Measurements from ENCODE around the gene SCAMP4. TPM values are rescaled to one million over a fixed set of nuclear protein-coding genes. Genes with fewer than 3 reads are reported as not detected.

Gene SCAMP4
- total RNA-seq, 4 donors from 2014 or later, result 49.8 to 144 (median 83.9) TPM

DNA sequence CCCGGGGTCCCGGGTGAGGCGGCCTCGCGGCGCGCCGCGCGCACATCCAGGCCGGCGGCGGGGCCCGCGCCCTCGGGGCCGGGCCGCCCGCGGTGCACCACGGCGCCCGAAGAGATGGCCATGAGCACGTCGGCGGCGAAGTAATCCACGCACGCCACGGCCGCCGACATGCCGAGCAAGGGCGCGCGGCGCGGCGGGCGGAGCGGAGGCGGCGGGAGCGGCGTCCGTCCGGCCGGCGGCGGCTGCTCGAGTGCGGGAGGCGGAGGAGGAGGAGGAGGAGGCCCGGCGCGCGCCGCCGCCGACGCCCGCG is 41.9 kb upstream of the SCAMP4 start, which contains the start of gene KLF16:
Gene KLF16 (minus strand): TSS at position 252 of the 310 bp plus-strand sequence. CDS start 82 bp downstream, at position 170.
- no peak for DNase-seq
- H3K4me3 ChIP-seq, result peak within 1 kb of the TSS; percentile 77 to 87 (median 86)
- H3K27ac ChIP-seq, result peak within 1 kb of the TSS; percentile 95 to 97 (median 96)
- peak in 2 of 4 donors; percentile 79 to 80 for TF ChIP-seq POLR2A (IDR thresholded peaks at IDR 0.05)
- TF ChIP-seq, protein P1, sequence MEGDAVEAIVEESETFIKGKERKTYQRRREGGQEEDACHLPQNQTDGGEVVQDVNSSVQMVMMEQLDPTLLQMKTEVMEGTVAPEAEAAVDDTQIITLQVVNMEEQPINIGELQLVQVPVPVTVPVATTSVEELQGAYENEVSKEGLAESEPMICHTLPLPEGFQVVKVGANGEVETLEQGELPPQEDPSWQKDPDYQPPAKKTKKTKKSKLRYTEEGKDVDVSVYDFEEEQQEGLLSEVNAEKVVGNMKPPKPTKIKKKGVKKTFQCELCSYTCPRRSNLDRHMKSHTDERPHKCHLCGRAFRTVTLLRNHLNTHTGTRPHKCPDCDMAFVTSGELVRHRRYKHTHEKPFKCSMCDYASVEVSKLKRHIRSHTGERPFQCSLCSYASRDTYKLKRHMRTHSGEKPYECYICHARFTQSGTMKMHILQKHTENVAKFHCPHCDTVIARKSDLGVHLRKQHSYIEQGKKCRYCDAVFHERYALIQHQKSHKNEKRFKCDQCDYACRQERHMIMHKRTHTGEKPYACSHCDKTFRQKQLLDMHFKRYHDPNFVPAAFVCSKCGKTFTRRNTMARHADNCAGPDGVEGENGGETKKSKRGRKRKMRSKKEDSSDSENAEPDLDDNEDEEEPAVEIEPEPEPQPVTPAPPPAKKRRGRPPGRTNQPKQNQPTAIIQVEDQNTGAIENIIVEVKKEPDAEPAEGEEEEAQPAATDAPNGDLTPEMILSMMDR (IDR thresholded peaks at IDR 0.05), result no peak
- H3K27me3 ChIP-seq, result no peaks in the 10 kb centered on the region
- peaks cover 42 to 58% (median 46%) of the 10 kb centered on the region in 3 donors for H3K4me1 ChIP-seq
- peaks cover 0 to 5% (median 0%) of the 10 kb centered on the region in 3 donors for H3K36me3 ChIP-seq
- intact Hi-C loops (cut with DNase I), result no loop called here
- H3K9me3 ChIP-seq, result no peaks in the 10 kb centered on the region
- WGBS, 2 donors, result 7% methylated on average over 3 of the region's 63 CpGs; no CpG with 5 or more reads in 1 of the 2 donors

DNA sequence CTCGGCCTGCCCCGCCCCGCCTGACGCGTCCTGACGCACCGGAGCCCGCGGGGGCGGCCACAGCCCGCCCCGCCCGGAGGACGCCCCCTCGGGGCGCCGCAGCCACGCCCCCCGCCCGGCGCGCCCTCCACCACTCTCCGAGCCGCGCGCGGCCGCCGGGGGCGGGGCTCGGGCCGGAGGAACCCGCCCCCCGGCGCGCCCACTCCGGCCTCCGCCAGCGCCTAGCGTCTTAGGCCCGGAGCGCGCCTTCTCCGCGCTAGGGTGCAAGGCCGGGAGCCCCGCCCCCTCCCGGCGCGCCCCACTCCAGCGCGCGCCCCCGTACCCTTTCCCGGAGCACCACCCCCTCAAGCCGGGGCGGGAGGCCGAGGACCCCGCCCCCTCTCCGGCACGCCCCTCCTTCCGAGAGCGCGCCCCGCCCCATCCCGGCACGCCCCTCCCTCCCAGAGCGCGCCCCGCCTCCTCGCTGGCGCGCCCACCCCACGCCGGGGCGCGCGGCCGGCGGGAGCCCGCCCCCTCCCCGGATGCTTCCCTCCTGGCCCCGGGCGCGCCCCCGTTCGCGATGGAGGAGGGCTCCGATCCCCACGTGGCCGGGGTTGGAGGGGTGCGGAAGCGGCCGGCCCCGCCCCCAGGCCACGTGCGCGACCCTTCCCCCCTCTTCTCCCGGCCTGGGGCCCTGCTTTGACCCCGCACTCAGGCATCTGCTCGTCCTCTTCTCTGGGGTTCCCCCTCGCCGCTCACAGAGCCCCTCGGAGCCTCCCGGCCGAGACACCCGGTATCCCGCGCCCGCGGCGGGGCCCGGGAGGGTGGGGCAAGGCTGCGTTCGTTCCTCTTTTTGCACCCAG is 41.3 kb upstream of the SCAMP4 start:
- Histone ChIP-seq H3K36me3 (peaks cover 0 to 5% (median 0%) of the 10 kb centered on the region in 3 donors), H3K4me3 (peak overlapping the region; percentile 77 to 87 (median 86)), H3K9me3 (no peaks in the 10 kb centered on the region), H3K27me3 (no peaks in the 10 kb centered on the region), H3K27ac (peak overlapping the region; percentile 95 to 97 (median 96)), H3K4me1 (peaks cover 36 to 54% (median 40%) of the 10 kb centered on the region in 3 donors)
- no CpG with 5 or more reads among the region's 115 CpGs for WGBS, 2 donors
- peak; percentile 84 for DNase-seq
- TF ChIP-seq POLR2A (IDR thresholded peaks at IDR 0.05), result no peak
- TF ChIP-seq, protein P1 (IDR thresholded peaks at IDR 0.05), result peak in 1 of 6 experiments; percentile 2
- intact Hi-C loops (cut with DNase I), result no loop called here

DNA sequence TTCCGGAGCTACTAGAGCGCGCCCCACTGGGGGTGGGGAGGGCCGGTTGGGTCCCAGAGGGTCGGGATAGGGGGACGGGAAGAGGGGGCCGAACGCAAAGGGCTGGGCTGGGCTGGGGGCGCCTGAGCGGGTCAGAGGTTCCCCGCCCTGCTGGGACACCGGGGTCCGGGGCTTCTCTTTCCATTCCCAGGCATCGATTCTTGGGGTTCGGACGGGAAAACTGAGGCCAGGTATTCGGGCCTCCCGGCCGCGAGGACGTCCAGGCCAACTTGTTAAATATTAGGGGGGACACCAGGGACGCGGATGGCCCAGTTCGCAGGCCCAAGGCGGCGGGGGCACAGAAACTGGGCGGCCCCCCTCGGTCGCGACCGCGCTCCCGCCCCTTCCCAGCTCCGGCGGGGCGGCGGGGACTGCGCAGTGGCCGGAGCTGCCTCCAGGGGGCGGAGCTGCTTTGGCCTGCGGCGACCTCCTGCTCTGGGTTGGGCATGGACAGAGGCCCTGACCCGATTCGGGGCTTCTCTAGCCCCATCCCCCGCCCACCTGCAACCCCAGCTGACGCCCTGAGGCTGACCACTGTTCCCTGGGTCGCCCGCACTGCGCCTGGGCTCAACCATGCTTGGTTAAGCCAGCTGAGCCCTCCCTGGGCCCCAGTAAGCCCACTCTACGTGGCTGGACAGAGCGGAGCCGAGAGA is 40.6 kb upstream of the SCAMP4 start:
- peak overlapping the region; percentile 95 to 97 (median 96) for H3K27ac ChIP-seq
- peaks cover 28 to 51% (median 32%) of the 10 kb centered on the region in 3 donors for H3K4me1 ChIP-seq
- H3K4me3 ChIP-seq, result peak overlapping the region; percentile 77 to 87 (median 86)
- no peaks in the 10 kb centered on the region for H3K27me3 ChIP-seq
- intact Hi-C loops (cut with DNase I), result no loop called here
- TF ChIP-seq, protein P1 (IDR thresholded peaks at IDR 0.05), result peak; percentile 78 to 94 (median 88)
- peak in 2 of 4 donors; percentile 3 to 40 for TF ChIP-seq POLR2A (IDR thresholded peaks at IDR 0.05)
- DNase-seq, result no peak
- 6% methylated on average over 19 of the region's 52 CpGs; no CpG with 5 or more reads in 1 of the 2 donors for WGBS, 2 donors
- peaks cover 0 to 5% (median 0%) of the 10 kb centered on the region in 3 donors for H3K36me3 ChIP-seq
- H3K9me3 ChIP-seq, result no peaks in the 10 kb centered on the region

DNA sequence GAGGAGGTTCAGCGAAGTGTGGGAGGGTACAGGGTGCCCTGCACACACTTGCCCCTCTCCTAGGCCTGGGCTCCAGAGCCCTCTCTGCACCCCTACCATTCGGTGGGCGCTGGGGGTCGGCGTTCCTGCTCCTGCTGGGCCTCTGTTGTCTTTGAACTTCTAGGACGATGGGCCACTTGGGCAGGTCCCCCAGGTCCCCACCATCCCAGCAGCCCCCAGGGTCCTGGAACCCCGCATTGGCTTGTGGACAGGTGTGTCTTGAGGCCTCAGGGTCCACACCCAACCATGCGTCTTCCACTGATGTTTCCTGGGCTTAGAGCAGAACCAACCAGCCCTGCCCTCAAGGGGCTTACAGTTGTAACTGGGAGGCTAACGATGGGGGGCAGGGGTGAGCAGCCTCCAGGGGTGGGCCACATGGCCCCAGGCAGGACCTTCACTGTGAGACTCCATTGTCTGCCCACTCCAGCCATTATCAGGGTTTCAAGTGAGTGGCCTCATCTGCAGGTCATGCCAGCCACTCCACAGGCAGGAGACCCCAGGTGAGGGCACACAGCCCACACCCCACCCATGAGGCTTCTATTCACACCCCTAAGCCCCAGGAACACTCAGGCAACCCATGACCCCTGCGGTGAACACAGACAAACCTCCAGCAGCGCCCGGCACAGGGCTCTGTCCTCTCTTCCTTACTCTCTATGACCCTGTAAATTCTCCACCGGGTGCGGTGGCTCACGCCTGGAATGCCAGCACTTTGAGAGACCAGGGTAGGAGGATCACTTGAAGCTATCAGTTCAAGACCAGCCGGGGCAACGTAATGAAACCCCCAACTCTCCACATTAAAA is 39.8 kb upstream of the SCAMP4 start:
- peaks cover 21 to 43% (median 25%) of the 10 kb centered on the region in 3 donors for H3K4me1 ChIP-seq
- intact Hi-C loops (cut with DNase I), result no loop called here
- DNase-seq, result no peak
- no peak for TF ChIP-seq POLR2A (IDR thresholded peaks at IDR 0.05)
- TF ChIP-seq, protein P1 (IDR thresholded peaks at IDR 0.05), result no peak
- 92 to 97% methylated on average over 6 of the region's 17 CpGs for WGBS, 2 donors
- H3K36me3 ChIP-seq, result peaks cover 0 to 6% (median 5%) of the 10 kb centered on the region in 3 donors
- no peaks in the 10 kb centered on the region for H3K9me3 ChIP-seq
- peak overlapping the region; percentile 77 to 87 (median 86) for H3K4me3 ChIP-seq
- H3K27me3 ChIP-seq, result no peaks in the 10 kb centered on the region
- H3K27ac ChIP-seq, result peak overlapping the region; percentile 95 to 97 (median 96)

Data from esophagus squamous epithelium (tissue), 5 donors.